Measurements from ENCODE around the gene ZFP3. TPM values are rescaled to one million over a fixed set of nuclear protein-coding genes. Genes with fewer than 3 reads are reported as not detected.

The ZFP3 gene
- total RNA-seq, 4 donors from 2014 or later = 6.0 to 11.6 (median 8.6) TPM

- peaks cover 4% of the 10 kb centered on the region for H3K27me3 ChIP-seq
- peak; percentile 50 for DNase-seq
- H3K27ac ChIP-seq = peak overlapping the region; percentile 7 to 64 (median 48)
- H3K9me3 ChIP-seq = peaks cover 52 to 56% of the 10 kb centered on the region in 2 donors
- peaks cover 0 to 13% (median 3%) of the 10 kb centered on the region in 4 donors for H3K36me3 ChIP-seq
- in situ Hi-C loops (cut with MboI; ENCODE audit: low pct_ligation_motif_present in 1 of 4, low pct_unique_long_range_greater_than_20kb in 1 of 4, low sequenced_read_pairs in 3 of 4) (no loop called here), intact Hi-C loops (cut with DNase I; ENCODE audit: low total_unique reads) (no loop called here)
- peaks cover 0 to 6% (median 0%) of the 10 kb centered on the region in 4 donors for H3K4me1 ChIP-seq
- no peak for TF ChIP-seq CTCF (IDR thresholded peaks at IDR 0.05)
- no peak for TF ChIP-seq POLR2AphosphoS5 (IDR thresholded peaks at IDR 0.05)
- no peak for TF ChIP-seq EP300 (IDR thresholded peaks at IDR 0.05; ENCODE audit: low read depth)
- H3K4me3 ChIP-seq = peak overlapping the region in 3 of 4 donors; percentile 23 to 55 (median 26)
- WGBS, 2 donors (ENCODE audit: low coverage in 1 of 2) = 10 to 33% methylated on average over 2 to 44 of the region's 63 CpGs
These were observed 19.0 kb downstream of the ZFP3 start for GRCh38 chr17:5097101-5097834.

- in situ Hi-C loops (cut with MboI; ENCODE audit: low pct_ligation_motif_present in 1 of 4, low pct_unique_long_range_greater_than_20kb in 1 of 4, low sequenced_read_pairs in 3 of 4) = no loop called here
- peaks cover 0 to 6% (median 0%) of the 10 kb centered on the region in 4 donors for H3K4me1 ChIP-seq
- no peaks in the 10 kb centered on the region for H3K36me3 ChIP-seq
- no peak overlapping the region for H3K4me3 ChIP-seq
- peaks cover 31 to 36% of the 10 kb centered on the region in 2 donors for H3K9me3 ChIP-seq
- no peak overlapping the region for H3K27ac ChIP-seq
- intact Hi-C loops (cut with DNase I; ENCODE audit: low total_unique reads) = no loop called here
- no peak for DNase-seq
- TF ChIP-seq POLR2AphosphoS5 (IDR thresholded peaks at IDR 0.05) (no peak), EP300 (IDR thresholded peaks at IDR 0.05; ENCODE audit: low read depth) (no peak)
- 65 to 92% methylated on average over 2 to 5 of the region's 5 CpGs for WGBS, 2 donors (ENCODE audit: low coverage in 1 of 2)
- peaks cover 4% of the 10 kb centered on the region for H3K27me3 ChIP-seq
These were observed 21.0 kb downstream of the ZFP3 start for GRCh38 chr17:5099271-5099670.

GRCh38 chr17:5100832-5101231 is 22.6 kb downstream of the ZFP3 start:
- Histone ChIP-seq H3K27ac (no peak overlapping the region), H3K4me1 (peaks cover 0 to 6% (median 0%) of the 10 kb centered on the region in 4 donors), H3K27me3 (peaks cover 4% of the 10 kb centered on the region), H3K36me3 (peaks cover 0 to 8% (median 3%) of the 10 kb centered on the region in 4 donors), H3K9me3 (peaks cover 18 to 27% of the 10 kb centered on the region in 2 donors), H3K4me3 (no peak overlapping the region)
- DNase-seq = no peak
- in situ Hi-C loops (cut with MboI; ENCODE audit: low pct_ligation_motif_present in 1 of 4, low pct_unique_long_range_greater_than_20kb in 1 of 4, low sequenced_read_pairs in 3 of 4) = no loop called here
- TF ChIP-seq POLR2AphosphoS5 (IDR thresholded peaks at IDR 0.05) (no peak), CTCF (IDR thresholded peaks at IDR 0.05) (no peak), POLR2A (IDR thresholded peaks at IDR 0.05) (no peak), EP300 (IDR thresholded peaks at IDR 0.05; ENCODE audit: low read depth) (no peak)
- intact Hi-C loops (cut with DNase I; ENCODE audit: low total_unique reads) = no loop called here
- 73 to 88% methylated on average over 2 to 6 of the region's 6 CpGs for WGBS, 2 donors (ENCODE audit: low coverage in 1 of 2)

GRCh38 chr17:5110816-5111215 is 32.5 kb downstream of the ZFP3 start:
- peaks cover 6 to 17% (median 9%) of the 10 kb centered on the region in 4 donors for H3K4me1 ChIP-seq
- H3K4me3 ChIP-seq = peak overlapping the region; percentile 51 to 89 (median 77)
- TF ChIP-seq CTCF (IDR thresholded peaks at IDR 0.05) (no peak), POLR2AphosphoS5 (IDR thresholded peaks at IDR 0.05) (no peak)
- H3K9me3 ChIP-seq = peaks cover 0 to 4% of the 10 kb centered on the region in 2 donors
- intact Hi-C loops (cut with DNase I; ENCODE audit: low total_unique reads) (loop anchor here (5.0 kb wide), 1 partner anchor 379 kb away; the partner anchor contains the start of gene MED11), in situ Hi-C loops (cut with MboI; ENCODE audit: low pct_ligation_motif_present in 1 of 4, low pct_unique_long_range_greater_than_20kb in 1 of 4, low sequenced_read_pairs in 3 of 4) (no loop called here)
- DNase-seq = no peak
- H3K27ac ChIP-seq = peak overlapping the region in 1 of 4 donors; percentile 84
- H3K36me3 ChIP-seq = peaks cover 0 to 34% (median 7%) of the 10 kb centered on the region in 4 donors
- H3K27me3 ChIP-seq = peaks cover 16% of the 10 kb centered on the region
- 33 to 69% methylated on average over 2 to 8 of the region's 8 CpGs for WGBS, 2 donors (ENCODE audit: low coverage in 1 of 2)

All from transverse colon (tissue), 4 donors.